Measurements from ENCODE around the gene LITAF.

The LITAF gene

DNA sequence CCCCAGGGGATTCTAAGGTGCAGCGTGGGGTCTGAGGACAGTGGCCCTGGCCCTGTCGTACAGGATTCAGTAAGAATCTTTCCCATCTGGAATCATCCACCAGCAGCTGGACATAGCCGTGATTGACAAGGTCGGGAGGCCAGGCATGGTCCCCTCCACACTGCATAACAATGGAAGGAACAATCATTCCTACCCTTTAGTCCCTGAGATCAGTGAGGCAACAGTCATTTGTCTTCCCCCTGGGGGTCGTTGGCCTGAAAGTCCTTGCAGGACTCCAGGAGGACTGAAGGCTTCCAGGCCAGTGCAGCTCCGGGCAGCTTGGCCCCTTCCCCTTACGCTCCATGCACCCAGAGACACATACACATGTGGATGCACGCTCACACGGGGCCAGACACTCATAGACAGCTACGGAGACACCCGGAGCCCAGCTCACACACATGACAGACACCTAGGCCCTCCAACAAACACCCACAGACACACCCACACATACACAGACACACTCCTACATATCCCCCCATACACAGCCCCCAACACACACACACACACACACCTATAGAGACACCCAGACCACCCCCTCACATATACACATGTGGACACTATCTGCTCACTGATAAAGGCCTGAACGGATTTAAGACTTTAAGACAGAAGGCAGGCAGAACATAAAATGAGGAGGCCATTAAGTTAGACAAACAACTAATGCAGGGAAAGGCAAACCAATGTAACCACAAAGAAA, 42.9 kb downstream of the LITAF start:
- H3K4me3 ChIP-seq (ENCODE audit: control insufficient read depth, low read depth, low read length) = no peak overlapping the region
- DNase-seq (ENCODE audit: low read depth) = no peak
- TF ChIP-seq, protein P1, sequence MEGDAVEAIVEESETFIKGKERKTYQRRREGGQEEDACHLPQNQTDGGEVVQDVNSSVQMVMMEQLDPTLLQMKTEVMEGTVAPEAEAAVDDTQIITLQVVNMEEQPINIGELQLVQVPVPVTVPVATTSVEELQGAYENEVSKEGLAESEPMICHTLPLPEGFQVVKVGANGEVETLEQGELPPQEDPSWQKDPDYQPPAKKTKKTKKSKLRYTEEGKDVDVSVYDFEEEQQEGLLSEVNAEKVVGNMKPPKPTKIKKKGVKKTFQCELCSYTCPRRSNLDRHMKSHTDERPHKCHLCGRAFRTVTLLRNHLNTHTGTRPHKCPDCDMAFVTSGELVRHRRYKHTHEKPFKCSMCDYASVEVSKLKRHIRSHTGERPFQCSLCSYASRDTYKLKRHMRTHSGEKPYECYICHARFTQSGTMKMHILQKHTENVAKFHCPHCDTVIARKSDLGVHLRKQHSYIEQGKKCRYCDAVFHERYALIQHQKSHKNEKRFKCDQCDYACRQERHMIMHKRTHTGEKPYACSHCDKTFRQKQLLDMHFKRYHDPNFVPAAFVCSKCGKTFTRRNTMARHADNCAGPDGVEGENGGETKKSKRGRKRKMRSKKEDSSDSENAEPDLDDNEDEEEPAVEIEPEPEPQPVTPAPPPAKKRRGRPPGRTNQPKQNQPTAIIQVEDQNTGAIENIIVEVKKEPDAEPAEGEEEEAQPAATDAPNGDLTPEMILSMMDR (IDR thresholded peaks at IDR 0.05; ENCODE audit: control insufficient read depth, insufficient read depth, low read depth, low read length, missing control alignments) = no peak

DNA sequence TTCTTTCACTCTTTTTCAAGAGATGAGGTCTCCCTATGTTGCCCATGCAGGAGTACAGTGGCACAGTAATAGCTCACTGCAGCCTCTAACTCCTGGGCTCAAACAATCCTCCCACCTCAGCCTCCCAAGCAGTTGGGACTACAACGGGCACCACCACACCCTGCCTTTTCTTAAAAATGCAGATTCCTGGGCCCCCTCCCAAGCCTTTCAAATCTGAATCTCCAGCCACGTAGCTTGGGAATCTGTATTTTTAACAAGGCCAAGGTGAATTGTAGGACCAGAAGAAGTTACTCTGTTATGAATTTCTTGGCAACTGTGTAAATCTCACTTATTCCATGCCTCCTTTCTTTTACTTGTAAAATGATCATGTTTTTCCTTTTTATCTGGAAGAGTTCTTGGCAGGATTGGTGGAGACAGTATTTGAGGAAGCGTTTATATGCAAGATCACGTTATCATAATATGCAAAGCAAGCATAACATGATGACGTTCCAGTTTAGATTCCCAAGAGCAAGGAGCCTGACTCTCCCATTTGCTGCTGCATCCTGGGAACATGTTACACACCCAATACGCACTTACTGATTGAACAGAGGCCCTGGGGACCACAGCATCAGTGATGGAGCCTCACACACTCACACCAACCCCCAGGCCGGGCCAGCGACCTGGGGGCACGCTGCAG, 44.5 kb downstream of the LITAF start:
- DNase-seq (ENCODE audit: low read depth) = no peak
- TF ChIP-seq, protein P1 (IDR thresholded peaks at IDR 0.05; ENCODE audit: control insufficient read depth, insufficient read depth, low read depth, low read length, missing control alignments) = no peak
- no peak overlapping the region for H3K4me3 ChIP-seq (ENCODE audit: control insufficient read depth, low read depth, low read length)

DNA sequence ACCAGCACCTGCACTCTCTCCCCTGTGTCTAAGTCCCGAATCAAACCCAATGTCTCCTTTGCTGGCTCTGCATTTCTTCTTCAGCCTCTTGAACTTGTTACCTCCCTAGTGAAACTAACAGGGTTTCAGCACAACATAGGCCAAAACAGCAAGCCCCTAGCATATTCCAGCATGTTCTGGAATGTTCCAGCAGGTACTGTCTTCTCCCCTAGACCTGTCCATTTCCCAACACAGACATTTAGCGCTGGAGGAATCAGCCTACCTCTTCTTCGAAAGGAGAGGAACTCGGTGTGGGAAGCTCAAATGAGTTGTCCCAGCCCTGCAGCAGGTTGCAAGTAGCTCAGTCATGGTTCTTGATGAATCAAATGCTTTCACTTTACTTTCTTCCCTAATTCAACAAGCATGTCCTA, 47.1 kb downstream of the LITAF start:
- H3K4me3 ChIP-seq (ENCODE audit: control insufficient read depth, low read depth, low read length) = no peak overlapping the region
- TF ChIP-seq, protein P1 (IDR thresholded peaks at IDR 0.05; ENCODE audit: control insufficient read depth, insufficient read depth, low read depth, low read length, missing control alignments) = no peak
- no peak for DNase-seq (ENCODE audit: low read depth)

DNA sequence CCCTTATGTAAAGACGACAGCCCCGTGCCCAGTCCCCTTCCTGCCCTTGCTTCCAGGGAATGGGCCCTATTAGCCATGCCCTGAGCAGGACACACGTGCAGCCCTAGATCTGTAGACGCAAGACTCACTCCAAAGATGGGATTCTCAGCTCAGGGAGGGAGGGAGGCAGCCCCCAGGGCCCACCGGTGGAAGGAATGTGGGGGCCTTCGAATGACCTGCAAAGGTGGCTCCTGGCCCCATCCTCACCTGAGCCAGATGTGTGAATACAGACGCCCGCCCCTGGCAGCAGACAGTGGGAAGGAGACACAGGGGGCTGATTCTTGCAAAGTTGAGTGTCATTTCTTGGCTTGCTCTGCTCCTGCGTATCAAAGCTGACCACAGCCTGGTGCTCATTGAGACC, 47.8 kb downstream of the LITAF start:
- TF ChIP-seq, protein P1 (IDR thresholded peaks at IDR 0.05; ENCODE audit: control insufficient read depth, insufficient read depth, low read depth, low read length, missing control alignments) = no peak
- no peak for DNase-seq (ENCODE audit: low read depth)
- H3K4me3 ChIP-seq (ENCODE audit: control insufficient read depth, low read depth, low read length) = no peak overlapping the region

DNA sequence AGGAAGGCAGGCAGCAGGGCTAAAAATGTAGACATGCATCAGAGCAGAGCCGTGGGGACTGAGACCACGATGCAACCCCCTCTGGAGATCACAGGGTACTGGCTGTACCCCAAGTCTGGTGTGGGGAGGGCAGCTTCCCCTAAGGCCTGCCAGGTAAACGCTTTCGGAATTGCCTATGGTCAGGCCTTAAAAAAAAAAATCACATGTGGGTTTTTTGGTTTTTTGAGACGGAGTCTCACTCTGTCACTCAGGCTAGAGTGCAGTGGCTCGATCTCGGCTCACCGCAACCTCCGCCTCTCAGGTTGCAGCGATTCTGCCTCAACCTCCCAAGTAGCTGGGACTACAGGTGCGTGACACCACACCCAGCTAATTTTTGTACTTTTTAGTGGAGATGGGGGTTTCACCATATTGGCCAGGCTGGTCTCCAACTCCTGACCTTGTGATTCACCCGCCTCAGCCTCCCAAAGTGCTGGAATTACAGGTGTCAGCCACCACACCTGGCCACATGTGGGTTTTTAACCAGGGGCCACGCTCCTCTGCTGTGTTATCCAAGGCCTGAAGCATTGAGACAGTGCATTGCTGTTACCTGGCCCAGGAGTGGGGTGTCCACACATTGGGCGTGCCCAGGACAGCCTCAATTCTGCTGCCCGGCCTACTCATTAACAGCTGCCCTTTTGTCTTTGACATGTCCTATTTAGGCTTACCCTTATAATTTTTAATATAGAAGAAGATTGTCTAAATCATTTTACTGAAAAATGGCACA, 50.4 kb downstream of the LITAF start:
- TF ChIP-seq, protein P1 (IDR thresholded peaks at IDR 0.05; ENCODE audit: control insufficient read depth, insufficient read depth, low read depth, low read length, missing control alignments) = no peak
- no peak for DNase-seq (ENCODE audit: low read depth)
- no peak overlapping the region for H3K4me3 ChIP-seq (ENCODE audit: control insufficient read depth, low read depth, low read length)

DNA sequence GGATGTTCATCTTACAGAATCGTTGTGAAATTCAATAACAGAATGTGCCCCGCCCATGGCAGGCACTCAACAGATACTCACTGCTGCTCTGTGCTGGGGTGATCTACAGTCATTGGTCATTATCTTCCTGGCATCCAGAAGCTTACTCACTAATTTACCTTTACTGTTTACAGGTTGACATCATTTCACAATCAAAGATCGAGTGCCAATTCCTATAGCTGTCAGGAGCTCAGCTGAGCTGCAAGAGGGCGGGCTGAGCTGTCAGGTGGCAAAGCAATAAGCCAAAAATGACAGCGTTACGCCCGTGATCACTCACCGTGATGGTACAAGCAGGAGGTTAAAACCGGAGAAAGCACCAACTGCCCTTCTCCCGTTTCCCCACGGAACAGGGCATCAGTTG, 51.2 kb downstream of the LITAF start:
- TF ChIP-seq, protein P1 (IDR thresholded peaks at IDR 0.05; ENCODE audit: control insufficient read depth, insufficient read depth, low read depth, low read length, missing control alignments) = no peak
- H3K4me3 ChIP-seq (ENCODE audit: control insufficient read depth, low read depth, low read length) = no peak overlapping the region

More for the DNA sequence above, 51.2 kb downstream of the LITAF start:
- DNase-seq (ENCODE audit: low read depth) = no peak

Measured in AG09309 (cell line).